ENCODE measurements around the gene PDE2A.

DNA sequence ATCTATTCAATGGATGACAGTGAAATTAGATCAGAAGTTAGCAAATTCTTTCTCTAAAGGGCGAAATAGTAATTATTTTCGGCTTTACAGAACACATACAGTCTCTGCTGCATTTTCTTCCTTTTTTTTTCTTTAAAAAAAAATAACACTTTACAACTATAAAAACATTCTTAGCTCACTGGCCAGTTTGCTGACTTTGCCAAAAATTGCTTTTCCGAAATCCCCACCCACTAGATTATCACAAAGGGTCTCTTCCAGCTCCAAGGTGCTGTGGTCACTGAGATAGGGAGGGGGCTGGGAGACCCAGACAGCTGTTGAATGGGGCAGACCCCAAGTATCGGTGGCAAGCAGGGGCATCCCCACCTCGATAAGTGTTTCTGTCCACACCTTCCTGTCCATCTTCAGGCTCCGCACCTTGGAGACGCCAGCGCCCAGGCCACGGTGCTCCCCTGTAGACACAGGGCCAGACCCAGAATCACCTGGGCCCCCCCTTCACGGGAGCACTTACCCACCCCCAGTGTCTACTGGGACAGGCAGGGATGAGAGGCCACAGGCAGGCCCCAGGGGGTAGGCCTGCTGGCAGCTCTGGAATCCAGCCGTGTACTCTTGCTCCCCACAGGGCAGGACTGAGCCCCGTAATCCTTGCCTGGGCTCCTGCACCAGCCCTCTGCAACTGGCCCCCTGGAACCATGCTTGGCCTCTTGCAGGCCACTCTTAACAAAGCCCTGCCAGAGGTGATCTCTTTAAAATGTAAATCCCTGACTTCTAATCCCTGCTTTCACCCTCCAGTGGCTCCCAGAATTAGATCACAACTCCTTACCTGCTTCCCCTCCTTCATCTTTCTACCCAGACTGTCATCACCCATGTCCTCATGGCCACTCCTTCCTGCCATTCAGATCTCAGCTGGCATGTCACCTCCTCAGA, 31.5 kb upstream of the PDE2A start:
- TF ChIP-seq, protein P1, sequence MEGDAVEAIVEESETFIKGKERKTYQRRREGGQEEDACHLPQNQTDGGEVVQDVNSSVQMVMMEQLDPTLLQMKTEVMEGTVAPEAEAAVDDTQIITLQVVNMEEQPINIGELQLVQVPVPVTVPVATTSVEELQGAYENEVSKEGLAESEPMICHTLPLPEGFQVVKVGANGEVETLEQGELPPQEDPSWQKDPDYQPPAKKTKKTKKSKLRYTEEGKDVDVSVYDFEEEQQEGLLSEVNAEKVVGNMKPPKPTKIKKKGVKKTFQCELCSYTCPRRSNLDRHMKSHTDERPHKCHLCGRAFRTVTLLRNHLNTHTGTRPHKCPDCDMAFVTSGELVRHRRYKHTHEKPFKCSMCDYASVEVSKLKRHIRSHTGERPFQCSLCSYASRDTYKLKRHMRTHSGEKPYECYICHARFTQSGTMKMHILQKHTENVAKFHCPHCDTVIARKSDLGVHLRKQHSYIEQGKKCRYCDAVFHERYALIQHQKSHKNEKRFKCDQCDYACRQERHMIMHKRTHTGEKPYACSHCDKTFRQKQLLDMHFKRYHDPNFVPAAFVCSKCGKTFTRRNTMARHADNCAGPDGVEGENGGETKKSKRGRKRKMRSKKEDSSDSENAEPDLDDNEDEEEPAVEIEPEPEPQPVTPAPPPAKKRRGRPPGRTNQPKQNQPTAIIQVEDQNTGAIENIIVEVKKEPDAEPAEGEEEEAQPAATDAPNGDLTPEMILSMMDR (IDR thresholded peaks at IDR 0.05) = no peak
- TF ChIP-seq SP1 (CRISPR knock-in tag; conservative IDR thresholded peaks at IDR 0.05) (no peak), ZBTB21 (CRISPR knock-in tag; IDR thresholded peaks at IDR 0.05; ENCODE audit: borderline replicate concordance) (no peak), GABPB1 (CRISPR knock-in tag; IDR thresholded peaks at IDR 0.05) (no peak), ESRRA (CRISPR knock-in tag; IDR thresholded peaks at IDR 0.05; ENCODE audit: borderline replicate concordance) (no peak), ZNF138 (CRISPR knock-in tag; conservative IDR thresholded peaks at IDR 0.05) (no peak)
- TF ChIP-seq, protein P2, sequence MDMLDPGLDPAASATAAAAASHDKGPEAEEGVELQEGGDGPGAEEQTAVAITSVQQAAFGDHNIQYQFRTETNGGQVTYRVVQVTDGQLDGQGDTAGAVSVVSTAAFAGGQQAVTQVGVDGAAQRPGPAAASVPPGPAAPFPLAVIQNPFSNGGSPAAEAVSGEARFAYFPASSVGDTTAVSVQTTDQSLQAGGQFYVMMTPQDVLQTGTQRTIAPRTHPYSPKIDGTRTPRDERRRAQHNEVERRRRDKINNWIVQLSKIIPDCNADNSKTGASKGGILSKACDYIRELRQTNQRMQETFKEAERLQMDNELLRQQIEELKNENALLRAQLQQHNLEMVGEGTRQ (CRISPR knock-in tag; IDR thresholded peaks at IDR 0.05) = no peak
- TF ChIP-seq, protein P3, sequence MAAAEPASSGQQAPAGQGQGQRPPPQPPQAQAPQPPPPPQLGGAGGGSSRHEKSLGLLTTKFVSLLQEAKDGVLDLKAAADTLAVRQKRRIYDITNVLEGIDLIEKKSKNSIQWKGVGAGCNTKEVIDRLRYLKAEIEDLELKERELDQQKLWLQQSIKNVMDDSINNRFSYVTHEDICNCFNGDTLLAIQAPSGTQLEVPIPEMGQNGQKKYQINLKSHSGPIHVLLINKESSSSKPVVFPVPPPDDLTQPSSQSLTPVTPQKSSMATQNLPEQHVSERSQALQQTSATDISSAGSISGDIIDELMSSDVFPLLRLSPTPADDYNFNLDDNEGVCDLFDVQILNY (CRISPR knock-in tag; IDR thresholded peaks at IDR 0.05) = no peak

Data from WTC11 (cell line).